K562 treated with DMSO at 1 percent for 12 hours (cell line): Measurements from ENCODE around the gene HORMAD1. TPM values are rescaled to one million over a fixed set of nuclear protein-coding genes. Genes with fewer than 3 reads are reported as not detected.

Experiments used
- total RNA-seq: library from RNA; unstranded; fragments of 300-600 nt; gene quantifications from 2 replicates; pipeline ENCODE4 v1.2.3, GENCODE V29; 2022; ENCODE audit not compliant: insufficient read depth

The HORMAD1 gene
- not detected in 2 replicates for total RNA-seq

GRCh38 chr1:150720703-150721102 is at the start of gene HORMAD1:
Gene HORMAD1 (minus strand): TSS chr1:150720895. CDS start chr1:150719505, 1,390 bp downstream.

GRCh38 chr1:150765296-150765976 is 44.7 kb upstream of the HORMAD1 start, which contains the start of gene CTSS:
Gene CTSS (minus strand): TSS chr1:150765778. CDS start chr1:150764763, 1,015 bp downstream.

GRCh38 chr1:150696995-150697927 is 23.4 kb downstream of the HORMAD1 start, which contains the start of gene GOLPH3L:
Gene GOLPH3L (minus strand): TSS chr1:150697154. CDS start chr1:150694838, 2,316 bp downstream.

Other genes starting within 250 kb of the HORMAD1 start
- gene TARS2, start 233.5 kb downstream of the HORMAD1 start, total RNA-seq: 43.1 and 48.3 TPM in 2 replicates
- 16.6 and 26.1 TPM in 2 replicates for gene ECM1, start 212.8 kb downstream of the HORMAD1 start, total RNA-seq
- gene FALEC, start 205.1 kb downstream of the HORMAD1 start, total RNA-seq: not detected in 2 replicates
- gene ADAMTSL4, start 171.5 kb downstream of the HORMAD1 start, total RNA-seq: 48.9 and 92.8 TPM in 2 replicates
- gene MCL1, start 141.3 kb downstream of the HORMAD1 start, total RNA-seq: 39.2 and 95.7 TPM in 2 replicates
- 124 and 135 TPM in 2 replicates for gene ENSA, start 91.3 kb downstream of the HORMAD1 start, total RNA-seq
- 10.3 and 28.4 TPM in 2 replicates for gene GOLPH3L, start 23.7 kb downstream of the HORMAD1 start, total RNA-seq
- 19.7 and 29.9 TPM in 2 replicates for gene CTSS, start 44.9 kb upstream of the HORMAD1 start, total RNA-seq
- gene CTSK, start 87.4 kb upstream of the HORMAD1 start, total RNA-seq: 4.5 and 11.5 TPM in 2 replicates
- gene ARNT, start 155.7 kb upstream of the HORMAD1 start, total RNA-seq: 8.4 and 35.1 TPM in 2 replicates
- not detected in 2 replicates for gene CTXND2, start 166.2 kb upstream of the HORMAD1 start, total RNA-seq
- 15.8 and 26.4 TPM in 2 replicates for gene SETDB1, start 205.5 kb upstream of the HORMAD1 start, total RNA-seq